CD14-positive monocyte (primary cell): ENCODE measurements around the gene CD180. TPM values are rescaled to one million over a fixed set of nuclear protein-coding genes. Genes with fewer than 3 reads are reported as not detected.

Experiments used
- DNase-seq, 3 donors: peaks; one replicate each; pipeline ENCODE4 v3.0.0-alpha.2; 2011 to 2022
- H2AFZ ChIP-seq: 2 replicates; pipeline ENCODE4 v1.6.0; 2012; ENCODE audit warnings: mild to moderate bottlenecking, low read depth, low read length, inconsistent platforms; ENCODE audit not compliant: insufficient read depth, poor library complexity, severe bottlenecking
- H3K27ac ChIP-seq, 2 donors: 1 replicate in 1 of 2; 2 replicates in 1 of 2; pipeline ENCODE4 v1.5.1; 2012 to 2013; ENCODE audit warnings: low read length in 2 of 2, control low read depth in 1 of 2, inconsistent platforms in 1 of 2, low read depth in 1 of 2, mild to moderate bottlenecking in 1 of 2
- H3K27me3 ChIP-seq, 2 donors: one replicate each; pipeline versions ENCODE4 v1.6.0 to v1.6.1; 2011 to 2013; ENCODE audit warnings: low read length in 2 of 2; ENCODE audit not compliant: control insufficient read depth in 2 of 2, insufficient read depth in 2 of 2
- H3K36me3 ChIP-seq, 2 donors: replicated peaks in 1 of 2; 1 replicate in 1 of 2; 2 replicates in 1 of 2; pipeline versions ENCODE4 v1.5.1 to v1.6.1; 2012 to 2013; ENCODE audit warnings: low read length in 2 of 2, control low read depth in 1 of 2, inconsistent platforms in 1 of 2, mild to moderate bottlenecking in 1 of 2; ENCODE audit not compliant: insufficient read depth in 2 of 2, control insufficient read depth in 1 of 2
- H3K4me1 ChIP-seq, 2 donors: 1 replicate in 1 of 2; 2 replicates in 1 of 2; pipeline versions ENCODE4 v1.5.1 to v1.6.1; 2012 to 2013; ENCODE audit warnings: low read length in 2 of 2, control low read depth in 1 of 2, inconsistent platforms in 1 of 2, mild to moderate bottlenecking in 1 of 2, moderate library complexity in 1 of 2; ENCODE audit not compliant: insufficient read depth in 2 of 2, control insufficient read depth in 1 of 2
- H3K4me2 ChIP-seq: replicated peaks from 2 replicates; pipeline ENCODE3; 2012; ENCODE audit warnings: low read length, moderate library complexity, mild to moderate bottlenecking; ENCODE audit not compliant: poor library complexity, severe bottlenecking; ENCODE audit errors: extremely low read depth
- H3K4me3 ChIP-seq, 3 experiments: fragments of 200-600 bp in 1 of 3; sonication (generic) in 1 of 3; replicated peaks in 1 of 3; 1 replicate in 2 of 3; 2 replicates in 1 of 3; pipeline ENCODE4 v1.5.1; 2011 to 2013; ENCODE audit warnings: low read length in 3 of 3, mild to moderate bottlenecking in 3 of 3, control low read depth in 2 of 3, low read depth in 2 of 3, inconsistent platforms in 1 of 3, moderate library complexity in 1 of 3
- H3K79me2 ChIP-seq: 2 replicates; pipeline ENCODE4 v1.6.0; 2012; ENCODE audit warnings: mild to moderate bottlenecking, control low read depth, inconsistent platforms, low read length, moderate library complexity; ENCODE audit not compliant: insufficient read depth
- H3K9ac ChIP-seq: 2 replicates; pipeline ENCODE4 v1.6.0; 2017; ENCODE audit warnings: low read length, mild to moderate bottlenecking; ENCODE audit not compliant: insufficient read depth, poor library complexity, severe bottlenecking
- H3K9me3 ChIP-seq, 2 donors: replicated peaks in 1 of 2; 1 replicate in 1 of 2; 2 replicates in 1 of 2; pipeline versions ENCODE4 v1.5.1 to v1.6.1; 2012 to 2013; ENCODE audit warnings: low read length in 2 of 2, control low read depth in 1 of 2; ENCODE audit not compliant: control insufficient read depth in 1 of 2, insufficient read depth in 1 of 2
- H4K20me1 ChIP-seq: 2 replicates; pipeline ENCODE4 v1.6.0; 2012; ENCODE audit warnings: mild to moderate bottlenecking, low read length, control low read depth, moderate library complexity; ENCODE audit not compliant: insufficient read depth
- H3K27ac Mint-ChIP-seq, 7 donors: one replicate each; pipeline ENCODE4 v1.8.0; 2020; ENCODE audit warnings: mild to moderate bottlenecking in 7 of 7, mixed read lengths in 7 of 7, moderate library complexity in 6 of 7, inconsistent platforms in 2 of 7
- H3K27me3 Mint-ChIP-seq, 3 donors: one replicate each; pipeline ENCODE4 v1.8.0; 2021 to 2022; ENCODE audit warnings: low read depth in 3 of 3, mild to moderate bottlenecking in 3 of 3, mixed read lengths in 3 of 3, moderate library complexity in 3 of 3, inconsistent platforms in 1 of 3
- H3K36me3 Mint-ChIP-seq, 2 donors: one replicate each; pipeline ENCODE4 v1.8.0; 2020; ENCODE audit warnings: mixed read lengths in 2 of 2, inconsistent platforms in 1 of 2, mild to moderate bottlenecking in 1 of 2
- H3K4me1 Mint-ChIP-seq: one replicate; pipeline ENCODE4 v1.8.0; 2020; ENCODE audit warnings: mild to moderate bottlenecking, mixed read lengths
- H3K4me3 Mint-ChIP-seq, 2 donors: one replicate each; pipeline ENCODE4 v1.8.0; 2020; ENCODE audit warnings: mild to moderate bottlenecking in 2 of 2, mixed read lengths in 2 of 2, moderate library complexity in 1 of 2
- H3K9me3 Mint-ChIP-seq, 7 donors: one replicate each; pipeline ENCODE4 v1.8.0; 2020 to 2022; ENCODE audit warnings: mixed read lengths in 7 of 7, mild to moderate bottlenecking in 6 of 7, moderate library complexity in 6 of 7, inconsistent platforms in 2 of 7
- WGBS: methylation state at CpG from one replicate; pipeline ENCODE4 v1.1.5; 2013; ENCODE audit warnings: missing lambda C conversion rate; ENCODE audit not compliant: insufficient coverage; 5-methylcytosine and 5-hydroxymethylcytosine counted together
- intact Hi-C, 2 donors: fragments of 100-400 bp; cut with micrococcal nuclease; formaldehyde crosslinking; loops; one replicate each; pipeline versions ENCODE4 v1.15.0 to v1.15.1; 2023
- polyA plus RNA-seq, 3 donors: library from polyadenylated mRNA; depleted of rRNA in 1 of 3; unstranded in 2 of 3; stranded (reverse) in 1 of 3; fragments of 300-500 nt in 2 of 3; fragments of >200 nt in 1 of 3; fragmentation: Illumina TruSeq in 2 of 3; gene quantifications; 1 replicate in 2 of 3; 2 replicates in 1 of 3; pipeline ENCODE4 v1.2.3, GENCODE V29; 2012 to 2021
- TF ChIP-seq, protein P1 (sequence below): fragments of 200-600 bp; IDR thresholded peaks from one replicate; pipeline ENCODE4 v1.8.0; 2022; ENCODE audit warnings: antibody characterized with exemption, mild to moderate bottlenecking

Gene CD180
- polyA plus RNA-seq, 3 donors = 6.1 to 22.0 (median 11.7) TPM

- Histone ChIP-seq H3K27ac (no peak overlapping the region), H3K27me3 (no peaks in the 10 kb centered on the region), H3K4me2 (no peak overlapping the region), H3K9ac (no peak overlapping the region), H4K20me1 (no peaks in the 10 kb centered on the region), H3K36me3 (no peaks in the 10 kb centered on the region), H3K9me3 (no peaks in the 10 kb centered on the region), H3K79me2 (no peaks in the 10 kb centered on the region), H3K4me3 (no peak overlapping the region), H2AFZ (no peak overlapping the region), H3K4me1 (peaks cover 5 to 10% of the 10 kb centered on the region in 2 donors)
- Mint-ChIP-seq H3K4me3 (no peak overlapping the region), H3K27ac (peak overlapping the region in 2 of 7 donors; percentile 7 to 36), H3K27me3 (peaks cover 0 to 2% (median 1%) of the 10 kb centered on the region in 3 donors), H3K9me3 (no peaks in the 10 kb centered on the region), H3K4me1 (peaks cover 8% of the 10 kb centered on the region), H3K36me3 (no peaks in the 10 kb centered on the region)
- intact Hi-C loops = loop anchor here (5.0 to 10.0 kb wide), 3 partner anchors 1007 to 1027 kb away; no protein-coding TSS in a partner anchor
- TF ChIP-seq, protein P1, sequence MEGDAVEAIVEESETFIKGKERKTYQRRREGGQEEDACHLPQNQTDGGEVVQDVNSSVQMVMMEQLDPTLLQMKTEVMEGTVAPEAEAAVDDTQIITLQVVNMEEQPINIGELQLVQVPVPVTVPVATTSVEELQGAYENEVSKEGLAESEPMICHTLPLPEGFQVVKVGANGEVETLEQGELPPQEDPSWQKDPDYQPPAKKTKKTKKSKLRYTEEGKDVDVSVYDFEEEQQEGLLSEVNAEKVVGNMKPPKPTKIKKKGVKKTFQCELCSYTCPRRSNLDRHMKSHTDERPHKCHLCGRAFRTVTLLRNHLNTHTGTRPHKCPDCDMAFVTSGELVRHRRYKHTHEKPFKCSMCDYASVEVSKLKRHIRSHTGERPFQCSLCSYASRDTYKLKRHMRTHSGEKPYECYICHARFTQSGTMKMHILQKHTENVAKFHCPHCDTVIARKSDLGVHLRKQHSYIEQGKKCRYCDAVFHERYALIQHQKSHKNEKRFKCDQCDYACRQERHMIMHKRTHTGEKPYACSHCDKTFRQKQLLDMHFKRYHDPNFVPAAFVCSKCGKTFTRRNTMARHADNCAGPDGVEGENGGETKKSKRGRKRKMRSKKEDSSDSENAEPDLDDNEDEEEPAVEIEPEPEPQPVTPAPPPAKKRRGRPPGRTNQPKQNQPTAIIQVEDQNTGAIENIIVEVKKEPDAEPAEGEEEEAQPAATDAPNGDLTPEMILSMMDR = no peak
- 14% methylated on average over 1 of the region's 3 CpGs for WGBS
- no peak for DNase-seq
Measured at GRCh38 chr5:67245259-67245846, 48.8 kb upstream of the CD180 start.

- H3K9me3 ChIP-seq = no peaks in the 10 kb centered on the region
- peaks cover 5 to 10% of the 10 kb centered on the region in 2 donors for H3K4me1 ChIP-seq
- no peak overlapping the region for H3K4me3 ChIP-seq
- peaks cover 0 to 2% (median 1%) of the 10 kb centered on the region in 3 donors for H3K27me3 Mint-ChIP-seq
- H3K4me1 Mint-ChIP-seq = peaks cover 8% of the 10 kb centered on the region
- H2AFZ ChIP-seq = no peak overlapping the region
- DNase-seq = no peak
- no peaks in the 10 kb centered on the region for H3K27me3 ChIP-seq
- H3K27ac Mint-ChIP-seq = no peak overlapping the region
- TF ChIP-seq, protein P1 = no peak
- no peak overlapping the region for H3K4me2 ChIP-seq
- no peak overlapping the region for H3K27ac ChIP-seq
- WGBS = 86% methylated on average over 1 of the region's 3 CpGs
- no peaks in the 10 kb centered on the region for H3K36me3 ChIP-seq
- H3K4me3 Mint-ChIP-seq = no peak overlapping the region
- H4K20me1 ChIP-seq = no peaks in the 10 kb centered on the region
- H3K36me3 Mint-ChIP-seq = no peaks in the 10 kb centered on the region
- H3K9me3 Mint-ChIP-seq = no peaks in the 10 kb centered on the region
- intact Hi-C loops = loop anchor here in 1 of 2 donors (10.0 kb wide), 1 partner anchor 1010 kb away; no protein-coding TSS in a partner anchor
- no peak overlapping the region for H3K9ac ChIP-seq
- no peaks in the 10 kb centered on the region for H3K79me2 ChIP-seq
Measured at GRCh38 chr5:67244345-67244793, 47.8 kb upstream of the CD180 start.
